HCEC 1CT (cell line): ENCODE results near the gene RSBN1L.
"Not testable (repeated sequence)": the region's sequence is repeated elsewhere in the genome, so short reads cannot be mapped to it uniquely, and the experiment has no call there.

ENCODE experiments used
- DNase-seq: peaks from one replicate; pipeline ENCODE4 v3.0.0-alpha.2; 2017

The RSBN1L gene

DNA sequence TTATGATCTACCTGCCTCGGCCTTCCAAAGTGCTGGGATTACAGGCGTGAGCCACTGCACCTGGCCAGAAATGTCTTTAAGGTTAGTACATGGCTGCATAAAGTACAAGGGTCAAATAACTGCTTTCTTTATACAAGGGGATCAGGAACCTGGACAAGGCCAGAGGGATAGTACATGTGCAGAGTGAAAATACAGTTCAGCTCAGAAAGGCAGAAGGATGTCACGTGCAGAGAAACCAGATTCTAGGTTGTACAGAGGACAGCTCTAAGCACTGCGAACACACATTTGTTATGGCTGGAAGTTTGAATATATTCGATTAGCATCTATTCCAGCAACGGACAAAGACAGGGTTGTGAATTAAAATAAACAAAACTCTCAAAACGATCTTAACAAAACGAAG, 6.0 kb upstream of the RSBN1L start:
- DNase-seq, result no peak

DNA sequence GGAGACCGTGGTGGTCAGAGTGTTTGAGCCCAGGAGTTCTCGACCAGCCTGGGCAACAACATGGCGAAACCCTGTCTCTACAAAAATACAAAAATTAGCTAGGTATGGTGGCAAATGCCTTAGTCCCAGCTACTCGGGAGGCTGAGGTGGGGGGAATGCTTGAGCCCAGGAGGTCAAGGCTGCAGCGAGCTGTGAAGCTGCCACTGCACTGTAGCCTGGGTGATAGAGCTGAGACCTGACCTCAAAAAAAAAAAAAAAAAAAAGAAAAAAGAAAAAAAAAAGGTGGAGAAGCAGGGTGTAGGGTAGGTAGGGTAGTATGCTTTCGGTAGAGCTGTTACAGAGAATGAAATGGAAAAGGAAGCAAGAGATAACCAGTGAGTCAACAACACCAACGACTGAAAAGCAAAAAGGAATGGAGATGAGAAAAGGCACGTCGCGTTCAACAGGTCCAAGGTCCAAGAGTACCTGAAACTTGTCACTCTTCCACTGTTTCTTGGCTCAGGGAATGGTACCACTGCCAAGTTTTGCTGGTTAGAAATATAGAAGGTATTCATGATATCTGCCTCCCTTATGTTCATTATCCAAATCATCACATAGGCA, 4.3 kb upstream of the RSBN1L start:
- no peak for DNase-seq

DNA sequence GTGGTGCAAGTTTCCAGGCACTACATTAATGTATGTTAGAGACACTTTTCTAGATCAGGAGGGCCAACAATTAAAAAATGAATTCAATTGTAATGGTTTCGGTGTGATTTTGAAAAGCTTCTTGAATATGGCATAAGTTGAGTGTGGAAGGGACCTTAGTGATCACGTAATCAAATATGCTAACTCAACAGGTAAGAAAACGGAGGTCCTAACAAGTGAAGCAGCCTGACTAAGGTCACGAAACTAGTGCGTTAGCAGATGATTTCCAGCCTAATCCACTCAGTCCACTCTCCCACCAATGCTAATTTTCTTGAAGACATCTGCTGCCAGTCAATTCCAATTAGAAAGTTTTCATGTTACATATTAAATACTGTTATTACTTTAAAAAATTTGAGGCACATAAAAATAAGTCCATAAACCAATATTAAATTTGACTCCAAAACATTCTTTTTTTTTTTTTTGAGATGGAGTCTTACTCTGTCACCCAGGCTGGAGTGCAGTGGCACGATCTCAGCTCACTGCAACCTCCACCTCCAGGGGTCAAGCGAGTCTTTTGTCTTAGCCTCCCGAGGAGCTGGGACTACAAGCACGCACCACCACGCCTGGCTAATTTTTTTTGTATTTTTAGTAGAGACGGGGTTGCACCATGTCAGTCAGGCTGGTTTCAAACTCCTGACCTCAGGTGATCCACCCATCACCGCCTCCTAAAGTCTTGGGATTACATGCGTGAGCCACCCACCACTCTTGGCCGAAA, 2.3 kb upstream of the RSBN1L start:
- no peak for DNase-seq

DNA sequence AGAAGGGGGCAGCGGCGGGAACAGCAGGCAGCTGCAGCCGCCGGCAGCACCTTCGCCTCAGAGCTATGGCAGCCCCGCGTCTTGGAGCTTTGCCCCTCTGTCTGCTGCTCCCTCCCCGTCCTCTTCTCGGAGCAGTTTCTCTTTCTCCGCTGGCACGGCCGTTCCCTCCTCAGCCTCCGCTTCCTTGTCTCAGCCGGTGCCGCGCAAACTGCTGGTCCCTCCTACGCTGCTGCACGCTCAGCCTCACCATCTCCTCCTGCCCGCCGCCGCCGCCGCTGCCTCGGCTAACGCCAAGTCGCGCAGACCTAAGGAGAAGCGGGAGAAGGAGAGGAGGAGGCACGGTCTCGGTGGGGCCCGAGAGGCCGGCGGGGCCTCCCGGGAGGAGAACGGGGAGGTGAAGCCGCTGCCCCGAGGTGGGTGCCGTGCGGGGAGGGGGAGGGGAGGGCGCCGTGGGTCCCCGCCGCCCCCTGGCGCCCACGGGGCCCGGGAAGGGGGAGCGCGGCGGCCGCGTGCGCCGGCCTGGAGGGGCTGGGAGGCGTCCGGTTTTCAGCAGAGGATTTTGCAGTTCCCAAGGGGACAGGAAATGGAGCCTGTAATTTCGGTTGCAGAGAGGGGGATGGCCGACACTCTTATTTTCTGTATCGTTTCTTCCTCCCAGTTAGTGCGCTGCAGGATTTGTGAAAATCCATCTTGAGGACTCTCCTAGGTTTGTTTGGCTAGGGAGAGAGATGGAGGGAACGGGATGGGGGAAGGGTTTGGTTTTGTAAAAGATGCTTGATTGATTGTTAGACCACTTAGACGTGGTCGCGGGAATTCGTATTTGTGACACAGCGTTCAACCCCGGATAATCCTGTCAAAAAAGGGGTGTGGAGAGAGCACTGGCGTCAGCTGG, 630 bp downstream of the RSBN1L start:
- peak; percentile 50 for DNase-seq

DNA sequence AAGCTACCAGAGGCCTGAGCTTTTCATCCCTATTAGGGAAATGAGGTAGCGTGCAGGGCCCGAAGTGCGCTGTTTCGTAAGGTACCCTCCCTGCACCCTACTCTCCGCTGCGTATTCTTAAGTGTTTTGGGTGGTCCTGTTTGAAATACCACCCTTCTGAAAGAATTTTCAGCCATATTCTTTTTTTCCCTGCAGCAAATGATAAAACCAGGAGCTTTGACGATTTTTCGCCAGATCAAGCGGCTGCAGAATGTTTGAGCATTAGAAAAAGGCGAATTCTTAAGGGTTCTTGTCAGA, 1.2 kb downstream of the RSBN1L start:
- peak; percentile 74 for DNase-seq

DNA sequence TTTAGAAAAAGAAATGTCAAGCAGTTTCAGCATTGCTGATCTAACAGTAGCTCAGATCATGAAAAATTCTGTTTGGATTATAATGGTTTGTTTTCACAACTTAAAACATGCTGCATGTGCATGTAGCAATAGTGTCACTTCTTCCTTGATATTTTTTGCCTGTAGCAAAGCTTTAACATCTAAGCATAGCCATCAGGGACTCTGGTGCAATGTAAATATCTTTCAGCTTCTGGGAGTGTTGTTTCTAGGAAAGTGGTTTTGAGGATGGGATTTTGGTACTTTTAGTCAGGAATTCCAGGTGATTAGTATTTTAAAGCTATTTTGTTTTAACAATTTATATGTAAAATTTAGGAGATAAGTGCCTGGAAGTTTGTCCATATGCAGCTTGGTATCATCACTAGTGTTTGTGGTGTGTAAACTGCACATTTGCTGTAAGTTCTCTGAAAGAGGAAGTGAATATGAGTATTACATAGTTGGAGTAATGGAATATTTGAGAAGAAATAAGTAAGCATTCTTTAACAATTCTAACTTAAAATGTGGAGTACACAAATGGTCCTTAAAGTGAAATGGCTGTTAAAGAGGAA, 1.9 kb downstream of the RSBN1L start:
- no peak for DNase-seq

DNA sequence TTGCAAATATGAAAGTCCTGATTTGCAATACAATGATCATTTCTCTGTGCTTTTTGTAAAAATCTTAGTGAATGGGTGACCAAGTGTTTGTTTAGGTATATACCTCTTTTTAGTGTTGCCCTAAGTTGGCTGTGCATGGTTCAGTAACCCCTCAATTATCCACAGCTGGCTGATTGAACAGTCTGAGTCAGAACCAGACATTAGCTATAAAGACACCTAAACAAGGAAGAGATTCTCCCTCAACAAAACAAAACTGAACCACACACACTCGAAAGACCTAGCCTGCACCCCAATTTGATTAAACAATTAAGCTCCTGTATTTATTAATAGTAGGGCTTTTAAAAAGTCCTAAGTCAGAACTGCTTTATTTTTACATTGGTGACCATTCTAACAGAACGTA, 2.8 kb downstream of the RSBN1L start:
- DNase-seq, result no peak

DNA sequence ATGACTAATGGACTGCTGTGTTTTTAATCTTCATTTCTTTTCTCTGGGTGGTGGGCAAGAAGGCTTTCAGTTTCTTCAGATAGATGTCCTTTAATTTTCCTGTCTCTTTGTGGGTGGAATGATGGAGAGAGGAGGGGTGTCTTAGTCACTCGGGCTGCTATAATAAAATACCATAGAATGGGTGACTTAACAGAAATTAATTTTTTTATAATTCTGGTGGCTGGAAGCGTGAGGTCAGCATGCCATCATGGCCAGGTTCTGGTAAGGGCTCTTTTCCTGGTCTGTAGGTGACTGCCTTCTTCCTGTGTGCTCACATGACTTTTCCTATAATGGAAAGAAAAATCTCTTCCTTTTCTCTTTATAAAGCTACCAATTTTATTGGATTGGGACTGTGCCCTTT, 6.3 kb downstream of the RSBN1L start:
- DNase-seq, result peak; percentile 13

DNA sequence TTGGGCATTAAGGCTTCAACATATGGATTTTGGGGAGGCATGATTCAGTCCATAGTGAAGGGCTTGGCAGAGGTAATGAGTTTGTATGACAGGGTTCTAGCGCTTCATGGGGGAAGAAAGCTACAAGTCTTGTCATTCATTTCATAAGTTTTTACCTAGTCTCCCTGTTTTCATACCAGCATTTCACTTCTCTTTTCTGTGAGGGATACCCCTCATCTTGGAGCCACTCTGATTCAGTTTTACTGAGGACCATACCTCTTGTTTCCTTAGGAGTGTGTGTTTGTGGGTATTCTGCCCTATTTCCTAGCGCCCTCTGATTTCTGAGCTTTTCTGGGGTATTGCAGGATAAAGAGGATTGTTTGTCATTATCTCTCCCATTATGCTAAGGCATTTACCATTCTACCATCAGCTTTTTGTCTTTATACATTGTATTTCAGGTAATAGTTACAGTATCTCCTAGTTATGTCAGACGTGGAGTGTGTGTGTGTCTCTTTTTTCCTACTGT, 6.8 kb downstream of the RSBN1L start:
- no peak for DNase-seq

DNA sequence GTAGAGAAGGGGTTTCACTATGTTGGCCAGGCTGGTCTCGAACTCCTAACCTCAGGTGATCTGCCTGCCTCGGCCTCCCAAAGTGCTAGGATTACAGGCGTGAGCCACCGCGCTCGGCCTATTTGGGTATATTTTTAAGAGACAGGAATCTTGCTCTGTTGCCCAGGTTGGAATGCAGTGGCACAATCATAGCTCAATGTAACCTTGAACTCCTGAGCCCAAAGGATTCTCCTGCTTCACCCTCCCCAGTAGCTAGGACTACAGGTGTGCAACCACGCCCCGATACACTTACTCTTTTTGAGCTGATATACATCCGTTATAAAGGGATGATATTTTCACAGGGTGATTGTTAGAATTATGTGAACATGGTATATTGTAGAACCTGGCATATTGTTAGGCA, 7.4 kb downstream of the RSBN1L start:
- not testable (repeated sequence) for DNase-seq

DNA sequence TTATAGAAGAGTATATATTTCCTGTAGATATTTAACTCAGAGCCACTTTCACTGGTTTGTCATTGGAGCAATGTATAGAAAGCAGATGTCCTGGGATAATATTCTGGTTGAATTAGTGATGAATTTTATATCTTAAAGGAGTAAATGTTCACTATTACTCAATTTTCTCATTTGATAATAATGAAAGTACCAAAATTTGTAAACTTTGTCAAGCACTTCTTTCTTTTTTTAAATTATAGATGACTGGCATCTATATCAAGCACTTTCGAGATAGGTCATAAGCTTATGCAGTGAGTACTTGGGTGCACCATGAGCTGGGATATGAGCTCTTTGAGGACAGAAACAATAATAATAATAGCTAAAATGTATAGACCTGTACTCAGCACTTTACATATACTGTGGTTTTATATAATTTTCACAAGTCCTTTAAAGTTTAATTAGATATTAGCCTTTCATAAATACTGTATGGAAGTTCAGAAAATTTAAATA, 11.3 kb downstream of the RSBN1L start:
- DNase-seq, result no peak

DNA sequence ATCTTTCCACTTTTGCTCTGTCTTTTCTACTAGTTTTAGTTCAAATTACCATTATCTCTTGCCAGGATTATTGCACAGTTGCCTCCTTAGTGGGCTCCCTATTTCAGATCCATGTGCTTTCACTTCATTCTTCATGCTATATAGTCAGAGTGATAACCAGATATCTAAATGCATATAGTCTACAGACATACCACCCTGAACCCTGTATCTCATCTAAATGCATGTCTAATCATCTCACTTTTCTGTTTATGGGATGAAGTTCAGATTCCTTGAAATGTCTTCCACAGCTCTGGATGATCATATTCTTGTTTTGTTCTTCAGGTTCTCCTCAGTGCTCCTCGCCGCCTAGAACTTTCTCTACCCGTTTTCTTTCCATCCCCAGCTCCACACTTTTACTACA, 13.8 kb downstream of the RSBN1L start:
- DNase-seq, result no peak

DNA sequence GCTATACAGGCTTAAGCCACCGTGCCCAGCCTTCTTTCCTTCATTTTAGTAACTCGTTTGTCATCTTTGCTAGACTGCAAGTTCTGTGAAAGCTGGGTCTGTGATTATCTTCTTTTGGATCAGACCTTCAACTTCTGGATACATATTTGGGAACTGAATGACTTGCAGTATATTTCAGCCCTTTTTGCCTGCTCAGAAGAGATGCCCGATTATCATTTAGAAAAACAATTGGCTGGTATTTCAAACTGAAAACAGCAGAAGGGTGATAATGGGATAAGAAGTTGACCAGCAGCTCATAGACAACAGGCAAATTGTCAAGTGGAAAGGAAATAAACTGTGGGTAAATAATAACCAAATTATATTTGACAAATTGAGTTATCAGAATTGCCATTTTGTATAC, 14.6 kb downstream of the RSBN1L start:
- no peak for DNase-seq

DNA sequence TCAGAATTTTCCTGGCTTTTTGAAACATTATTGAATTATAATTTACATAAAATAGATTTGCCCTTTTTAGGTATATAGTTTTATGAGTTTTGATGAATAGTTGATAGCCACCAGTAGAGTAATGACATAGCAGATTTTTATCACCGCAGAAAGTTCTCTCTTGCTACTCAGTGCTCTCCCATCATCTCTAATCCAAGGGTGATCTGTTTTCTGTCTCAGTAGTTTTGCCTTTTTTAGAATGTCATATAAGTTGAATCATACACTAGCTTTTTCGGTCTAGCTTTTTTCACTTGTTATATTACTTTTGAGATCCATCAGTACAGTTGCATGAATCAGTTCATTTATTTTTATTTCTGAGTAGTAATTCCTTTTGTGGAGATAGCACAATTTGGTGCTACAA, 17.9 kb downstream of the RSBN1L start:
- DNase-seq, result no peak

DNA sequence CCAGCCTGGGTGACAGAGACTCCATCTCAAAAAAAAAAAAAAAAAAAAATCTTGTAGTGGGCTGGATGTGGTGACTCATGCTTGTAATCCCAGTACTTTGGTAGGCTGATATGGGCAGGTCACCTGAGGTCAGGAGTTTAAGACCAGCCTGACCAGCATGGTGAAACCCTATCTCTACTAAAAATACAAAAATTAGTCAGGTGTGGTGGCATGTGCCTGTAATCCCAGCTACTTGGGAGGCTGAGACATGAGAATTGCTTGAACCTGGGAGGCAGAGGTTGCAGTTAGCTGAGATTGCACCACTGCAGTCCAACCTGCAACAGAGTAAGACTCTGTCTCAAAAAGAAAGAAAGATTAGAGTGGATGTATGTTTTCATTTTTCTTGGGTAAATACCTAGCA, 18.7 kb downstream of the RSBN1L start:
- peak; percentile 46 for DNase-seq

DNA sequence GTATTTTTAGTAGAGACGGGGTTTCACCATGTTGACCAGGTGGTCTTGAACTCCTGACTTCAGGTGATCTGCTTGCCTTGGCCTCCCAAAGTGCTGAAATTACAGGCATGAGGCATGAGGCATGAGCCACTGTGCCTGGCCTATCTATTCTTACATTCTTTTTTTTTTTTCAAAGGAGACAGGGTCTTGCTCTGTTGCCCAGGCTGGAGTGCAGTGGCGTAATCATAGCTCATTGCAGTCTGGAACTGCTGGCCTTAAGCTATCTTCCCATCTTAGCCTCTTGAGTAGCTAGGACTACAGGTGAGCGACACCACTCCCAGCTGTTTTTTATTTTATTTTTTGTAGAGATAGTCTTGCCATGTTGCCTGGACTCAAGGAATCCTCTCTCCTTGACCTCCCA, 20.5 kb downstream of the RSBN1L start:
- no peak for DNase-seq

DNA sequence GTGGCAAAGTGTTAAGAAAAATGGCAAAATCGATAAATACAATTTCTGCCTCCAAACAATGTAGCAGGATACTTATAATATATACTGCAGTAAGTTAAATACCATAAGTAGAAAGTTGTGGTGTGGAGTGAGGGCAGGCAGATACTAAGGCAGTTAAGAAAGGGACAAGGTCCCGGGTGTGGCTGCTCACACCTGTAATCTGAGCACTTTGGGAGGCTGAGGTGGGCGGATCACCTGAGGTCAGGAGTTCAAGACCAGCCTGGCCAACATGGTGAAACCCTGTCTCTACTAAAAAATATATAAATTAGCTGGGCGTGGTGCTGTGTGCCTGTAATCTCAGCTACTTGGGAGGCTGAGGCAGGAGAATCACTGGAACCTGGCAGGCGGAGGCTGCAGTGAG, 21.3 kb downstream of the RSBN1L start:
- not testable (repeated sequence) for DNase-seq

DNA sequence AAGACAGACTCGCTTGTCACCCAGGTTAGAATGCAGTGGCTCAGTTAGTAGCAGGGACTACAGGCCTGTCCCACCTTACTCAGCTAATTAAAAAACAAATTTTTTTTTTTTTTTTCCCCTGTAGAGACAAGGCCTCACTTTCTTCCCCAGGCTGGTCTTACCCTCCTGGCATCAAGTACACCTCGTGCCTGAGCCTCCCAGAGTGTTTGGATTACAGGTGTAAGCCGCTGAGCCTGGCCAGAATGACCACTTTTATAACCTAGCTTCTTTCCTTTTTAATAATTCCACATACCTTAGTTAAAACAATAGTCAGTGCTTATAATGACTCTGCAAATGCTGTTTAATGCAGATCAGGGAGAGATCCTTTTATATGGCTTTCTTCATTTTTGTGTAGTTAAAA, 31.3 kb downstream of the RSBN1L start:
- no peak for DNase-seq

DNA sequence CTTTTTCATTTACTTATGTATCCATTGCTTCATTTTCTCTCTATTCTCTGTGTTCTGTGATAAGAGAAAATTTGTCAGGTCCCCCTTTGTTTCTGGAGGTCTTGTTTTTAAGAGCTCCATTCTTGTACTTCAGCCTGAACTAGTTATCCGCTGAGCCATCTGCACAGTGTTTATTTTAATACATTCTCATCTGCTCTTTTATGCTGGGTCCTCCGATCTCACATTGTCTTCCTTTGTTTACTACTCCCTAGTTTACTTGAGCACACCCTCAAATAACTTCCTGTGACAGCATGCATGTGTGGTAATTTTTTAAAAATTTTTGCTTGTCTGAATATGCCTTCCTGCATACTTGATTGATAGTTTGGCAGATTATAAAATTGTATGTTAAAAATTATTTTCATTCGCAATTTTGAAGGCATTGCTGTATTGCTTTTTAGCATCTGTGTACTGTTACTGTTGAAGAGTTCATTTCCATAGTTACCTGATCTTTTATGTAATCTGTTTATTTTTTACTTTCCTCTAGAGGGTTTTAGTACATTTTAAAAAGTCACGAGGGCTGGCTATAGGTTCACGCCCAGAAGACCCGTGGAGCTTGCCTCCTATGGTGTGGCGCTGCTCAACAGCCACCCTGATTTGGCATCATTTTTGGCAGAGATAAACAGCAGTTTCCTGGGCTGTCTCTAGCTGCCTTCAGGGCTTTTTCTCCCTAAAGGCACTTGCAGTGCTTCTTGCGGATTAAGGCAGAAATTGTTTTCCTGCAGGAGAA, 31.9 kb downstream of the RSBN1L start:
- DNase-seq, result peak; percentile 56

DNA sequence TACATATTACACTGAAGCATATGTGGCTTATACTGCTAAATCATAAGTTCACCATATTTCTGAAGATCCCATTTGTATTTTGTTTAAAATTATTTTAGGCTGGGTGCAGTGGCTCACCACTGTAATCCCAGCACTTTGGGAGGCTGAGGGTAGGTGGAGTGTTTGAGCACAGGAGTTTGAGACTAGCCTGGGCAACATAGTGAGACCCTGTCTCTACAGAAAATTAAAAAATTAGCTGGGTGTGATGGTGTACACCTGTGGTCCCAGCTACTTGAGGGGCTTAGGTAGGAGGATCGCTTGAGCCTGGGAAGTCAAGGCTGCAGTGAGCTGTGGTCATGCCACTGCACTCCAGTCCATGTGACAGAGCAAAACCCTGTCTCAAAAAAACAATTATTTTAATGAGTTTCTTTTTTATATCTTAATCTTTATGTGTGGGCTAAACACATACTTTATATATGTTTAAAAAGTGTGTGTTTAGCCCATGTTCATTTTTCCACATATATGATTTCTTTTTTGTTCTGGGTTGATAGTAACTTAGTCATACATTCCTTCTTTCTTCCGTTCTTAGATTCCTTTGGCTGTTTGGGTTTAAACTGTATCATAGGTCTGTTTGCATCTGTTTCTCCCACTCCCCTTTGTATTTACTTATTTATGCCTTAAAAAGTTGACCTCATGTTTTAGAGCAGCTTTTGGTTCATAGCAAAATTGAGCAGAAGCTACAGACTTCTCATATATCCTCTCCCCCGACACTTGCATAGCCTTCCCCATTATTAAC, 33.5 kb downstream of the RSBN1L start:
- DNase-seq, result peak; percentile 38

DNA sequence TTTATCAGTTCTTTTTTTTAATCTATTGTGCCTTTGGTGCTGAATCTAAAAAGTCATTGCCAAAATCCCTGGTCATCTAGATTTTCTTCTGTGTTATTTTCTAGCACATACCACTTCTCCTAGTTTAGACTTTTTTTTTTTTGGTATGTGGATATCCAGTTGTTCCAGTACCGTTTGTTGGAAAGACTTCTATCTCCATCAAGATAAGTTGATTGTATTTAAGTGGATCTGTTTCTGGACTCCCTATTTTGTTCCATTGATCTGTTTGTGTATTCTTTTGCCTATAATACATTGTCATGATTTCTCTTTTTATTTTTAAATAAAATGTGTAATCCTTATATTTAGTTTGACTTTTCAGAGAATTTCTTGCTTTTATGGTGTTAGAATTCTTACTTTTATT, 35.5 kb downstream of the RSBN1L start:
- no peak for DNase-seq
